ENCODE data around the gene BHLHA15. TPM values are rescaled to one million over a fixed set of nuclear protein-coding genes. Genes with fewer than 3 reads are reported as not detected.

BHLHA15 gene
- total and polyA plus RNA-seq, 2 of the 13 experiments (the other 11 are each of a cell fraction or from before 2014, with no cell fraction given): 1.9 to 6.1 TPM

DNA sequence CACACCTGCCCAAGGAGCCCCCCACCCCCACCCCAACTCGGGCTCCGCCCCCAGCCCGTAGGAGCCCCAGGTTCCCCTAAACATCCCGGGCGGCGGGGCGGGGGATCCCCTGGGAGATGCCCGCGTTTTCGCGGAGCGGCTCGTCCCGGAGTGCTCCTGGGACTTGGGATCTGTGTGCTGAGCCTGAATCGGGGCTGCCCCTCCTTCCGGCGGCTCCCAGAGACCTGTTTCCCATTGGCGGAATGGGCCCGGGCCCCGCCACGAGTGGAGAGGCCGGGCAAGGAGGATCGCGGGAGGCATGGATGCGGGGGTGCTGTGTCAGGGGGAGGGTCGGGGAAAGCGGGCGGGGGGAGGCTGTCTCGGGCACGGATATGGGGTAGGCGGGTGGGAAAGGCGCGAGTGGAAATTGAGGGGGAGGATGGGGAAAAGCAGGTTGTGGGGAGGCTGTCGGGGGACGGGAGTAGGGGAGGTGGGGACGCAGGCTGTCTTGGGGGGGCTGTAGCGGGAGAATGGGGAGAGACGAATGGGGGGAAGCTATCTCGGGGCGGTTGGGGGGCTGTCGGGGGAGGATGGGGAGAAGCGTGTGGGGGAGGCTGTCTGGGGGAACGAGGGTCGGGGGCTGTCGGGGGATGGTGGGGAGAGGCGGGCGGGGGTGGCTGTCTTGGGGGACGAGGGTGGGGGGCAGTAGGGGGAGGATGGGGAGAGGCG is 572 bp upstream of the BHLHA15 start:
- CTCF ChIA-PET (ENCODE audit: low intra/inter-chr PET ratio, low total read pairs): no interaction called here
- ATAC-seq: no peak
- POLR2A ChIA-PET: interaction anchor here (1.0 kb wide), 1 partner anchor 174 kb away, joined by 3 read pairs; no protein-coding TSS in a partner anchor
- Histone ChIP-seq H3K9ac (ENCODE audit: insufficient read depth, low read depth, low read length) (no peak overlapping the region), H3K4me3 (replicated peaks in 1 of 3; ENCODE audit: insufficient read depth in 1 of 3, low read depth in 2 of 3, low read length in 3 of 3) (no peak overlapping the region), H3K27me3 (ENCODE audit: control insufficient read depth in 1 of 2, insufficient read depth in 2 of 2, low read length in 2 of 2) (no peaks in the 10 kb centered on the region), H3K4me2 (ENCODE audit: low read depth, low read length) (no peak overlapping the region), H3K27ac (ENCODE audit: extremely low read length, insufficient read depth, low read length) (no peak overlapping the region), H4K20me1 (ENCODE audit: insufficient read depth, low read length) (no peaks in the 10 kb centered on the region), H3K9me3 (ENCODE audit: low read length) (no peaks in the 10 kb centered on the region), H2AFZ (ENCODE audit: low read length) (no peak overlapping the region), H3K4me1 (ENCODE audit: insufficient read depth, low read length) (peaks cover 17% of the 10 kb centered on the region), H3K79me2 (ENCODE audit: insufficient read depth, low read length) (no peaks in the 10 kb centered on the region), H3K36me3 (replicated peaks in 1 of 2; ENCODE audit: control insufficient read depth in 1 of 2, insufficient read depth in 2 of 2, low read length in 2 of 2) (peaks cover 5 to 14% of the 10 kb centered on the region in 2 experiments; a peak in 4 of 5 replicates)
- no peak for FAIRE-seq
- intact Hi-C loops (cut with micrococcal nuclease; ENCODE audit: unreplicated experiment) (no loop called here), in situ Hi-C loops (cut with HindIII; ENCODE audit: extremely low pct_ligation_motif_present, low pct_unique_long_range_greater_than_20kb) (no loop called here)
- WGBS (ENCODE audit: low lambda C conversion rate): 91% methylated on average over 40 of the region's 49 CpGs
- DNase-seq (ENCODE audit: low spot score): no peak
- TF ChIP-seq HOXA3 (CRISPR knock-in tag; IDR thresholded peaks at IDR 0.05) (no peak), AGO2 (optimal IDR thresholded peaks at IDR 0.05; ENCODE audit: low read depth, low read length) (peak; percentile 71)
- TF ChIP-seq, protein P1, sequence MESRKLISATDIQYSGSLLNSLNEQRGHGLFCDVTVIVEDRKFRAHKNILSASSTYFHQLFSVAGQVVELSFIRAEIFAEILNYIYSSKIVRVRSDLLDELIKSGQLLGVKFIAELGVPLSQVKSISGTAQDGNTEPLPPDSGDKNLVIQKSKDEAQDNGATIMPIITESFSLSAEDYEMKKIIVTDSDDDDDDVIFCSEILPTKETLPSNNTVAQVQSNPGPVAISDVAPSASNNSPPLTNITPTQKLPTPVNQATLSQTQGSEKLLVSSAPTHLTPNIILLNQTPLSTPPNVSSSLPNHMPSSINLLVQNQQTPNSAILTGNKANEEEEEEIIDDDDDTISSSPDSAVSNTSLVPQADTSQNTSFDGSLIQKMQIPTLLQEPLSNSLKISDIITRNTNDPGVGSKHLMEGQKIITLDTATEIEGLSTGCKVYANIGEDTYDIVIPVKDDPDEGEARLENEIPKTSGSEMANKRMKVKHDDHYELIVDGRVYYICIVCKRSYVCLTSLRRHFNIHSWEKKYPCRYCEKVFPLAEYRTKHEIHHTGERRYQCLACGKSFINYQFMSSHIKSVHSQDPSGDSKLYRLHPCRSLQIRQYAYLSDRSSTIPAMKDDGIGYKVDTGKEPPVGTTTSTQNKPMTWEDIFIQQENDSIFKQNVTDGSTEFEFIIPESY (CRISPR knock-in tag; IDR thresholded peaks at IDR 0.05): peak; percentile 67
- TF ChIP-seq, protein P2, sequence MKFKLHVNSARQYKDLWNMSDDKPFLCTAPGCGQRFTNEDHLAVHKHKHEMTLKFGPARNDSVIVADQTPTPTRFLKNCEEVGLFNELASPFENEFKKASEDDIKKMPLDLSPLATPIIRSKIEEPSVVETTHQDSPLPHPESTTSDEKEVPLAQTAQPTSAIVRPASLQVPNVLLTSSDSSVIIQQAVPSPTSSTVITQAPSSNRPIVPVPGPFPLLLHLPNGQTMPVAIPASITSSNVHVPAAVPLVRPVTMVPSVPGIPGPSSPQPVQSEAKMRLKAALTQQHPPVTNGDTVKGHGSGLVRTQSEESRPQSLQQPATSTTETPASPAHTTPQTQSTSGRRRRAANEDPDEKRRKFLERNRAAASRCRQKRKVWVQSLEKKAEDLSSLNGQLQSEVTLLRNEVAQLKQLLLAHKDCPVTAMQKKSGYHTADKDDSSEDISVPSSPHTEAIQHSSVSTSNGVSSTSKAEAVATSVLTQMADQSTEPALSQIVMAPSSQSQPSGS (CRISPR knock-in tag; IDR thresholded peaks at IDR 0.05): no peak
- BruUV-seq (replicated peaks): no TSS peak

Data from HepG2 (cell line).